Activated T-cell treated with anti-CD3 and anti-CD28 coated beads for 1 hour (primary cell): ENCODE measurements around the gene ANKH.

Source experiments
- DNase-seq: peaks from one replicate; pipeline ENCODE4 v3.0.0-alpha.2; 2020; ENCODE audit warnings: low read depth

The ANKH gene

DNA sequence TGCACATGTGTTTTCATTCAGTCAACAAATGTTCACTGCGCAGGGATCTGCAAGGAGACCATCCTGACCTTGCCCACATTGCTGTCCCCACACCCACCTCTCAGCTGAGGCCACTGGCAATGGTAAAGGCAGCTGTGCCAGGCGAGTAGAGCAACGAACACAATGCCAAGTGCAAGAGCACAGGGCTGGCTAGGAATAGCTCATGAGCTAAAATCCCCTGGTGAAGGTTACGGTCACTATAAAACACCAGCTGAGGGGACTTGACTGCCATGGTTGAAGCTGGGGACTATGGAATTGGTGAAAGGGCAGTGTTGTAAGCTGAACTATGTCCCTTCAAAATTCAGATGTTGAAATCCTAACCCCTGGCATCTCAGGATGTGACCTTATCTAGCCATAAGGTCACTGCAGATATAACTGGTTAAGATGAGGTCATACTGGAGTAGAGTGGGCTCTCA, 111.0 kb downstream of the ANKH start:
- DNase-seq, result no peak

DNA sequence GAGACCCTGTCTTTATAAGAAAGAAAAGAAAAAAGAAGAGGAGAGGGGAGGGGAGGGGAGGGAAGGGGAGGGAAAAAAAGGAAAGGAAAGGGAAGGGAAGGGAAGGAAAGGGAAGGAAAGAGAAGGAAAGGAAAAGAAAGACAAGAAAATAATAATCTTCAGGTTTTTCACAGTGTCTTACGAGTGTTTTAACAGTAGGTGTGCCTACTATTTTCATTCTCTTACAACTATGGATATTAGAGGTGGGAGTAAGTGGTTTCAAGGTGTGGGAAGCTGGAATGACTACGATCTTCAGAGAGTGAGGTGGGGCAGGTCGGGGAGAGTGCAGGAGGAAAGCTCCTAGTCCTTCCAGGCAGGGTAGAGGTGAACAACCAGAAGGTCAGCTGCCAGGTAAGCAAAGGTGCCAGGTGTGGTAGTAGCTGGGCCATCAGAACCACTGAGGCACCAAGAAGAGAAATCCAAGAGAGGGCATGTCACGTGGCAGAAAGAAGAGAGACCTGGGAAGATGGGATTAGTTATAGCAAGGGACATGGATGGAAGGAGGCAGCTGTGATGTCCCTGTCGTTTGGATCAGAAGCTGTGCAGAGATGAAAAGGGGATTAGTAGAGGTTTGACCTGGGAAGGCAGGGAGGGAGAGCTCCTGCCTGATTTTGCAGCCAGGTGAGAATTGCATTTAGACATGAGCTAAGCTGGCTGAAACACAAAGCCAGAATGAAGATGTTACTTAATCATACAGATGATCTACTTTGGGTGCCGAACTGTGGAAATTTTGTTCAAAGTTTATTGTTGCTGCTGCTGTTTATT, 111.6 kb downstream of the ANKH start:
- no peak for DNase-seq

DNA sequence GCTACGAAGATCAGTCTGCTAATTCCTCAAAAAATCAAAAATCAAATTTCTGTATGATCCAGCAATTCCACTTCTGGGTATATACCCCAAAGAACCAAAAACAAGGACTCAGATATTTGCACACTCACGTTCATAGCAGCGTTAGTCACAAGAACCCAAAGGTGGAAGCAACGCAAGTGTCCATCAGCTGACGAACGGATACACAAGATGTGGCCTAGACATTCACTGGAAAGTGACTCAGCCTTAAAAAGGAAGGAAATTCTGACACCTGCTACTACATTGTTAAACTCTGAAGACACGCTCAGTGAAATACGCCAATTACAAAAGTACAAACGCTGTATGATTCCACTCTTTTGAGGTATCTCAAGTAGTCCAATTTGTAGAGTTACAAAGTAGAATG, 113.7 kb downstream of the ANKH start:
- DNase-seq, result no peak

DNA sequence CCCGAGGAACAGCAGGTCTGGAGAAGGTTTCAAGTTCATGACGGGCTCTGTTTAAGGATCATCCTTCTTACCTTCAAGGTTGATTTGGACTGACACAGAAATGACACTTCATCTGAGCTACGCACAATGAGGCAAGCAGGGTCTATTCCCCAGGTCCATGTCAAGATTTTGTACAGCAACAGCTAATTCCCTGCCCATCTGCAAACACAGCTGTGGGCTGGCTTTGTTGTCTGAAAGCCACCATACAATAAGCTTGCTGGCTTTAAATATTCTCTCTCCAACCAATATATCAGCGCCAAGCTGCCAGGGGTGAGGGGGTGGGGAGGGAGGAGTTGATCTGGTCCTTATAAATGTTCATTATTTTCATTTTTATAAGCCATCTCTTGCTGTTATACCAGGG, 115.1 kb downstream of the ANKH start:
- no peak for DNase-seq

DNA sequence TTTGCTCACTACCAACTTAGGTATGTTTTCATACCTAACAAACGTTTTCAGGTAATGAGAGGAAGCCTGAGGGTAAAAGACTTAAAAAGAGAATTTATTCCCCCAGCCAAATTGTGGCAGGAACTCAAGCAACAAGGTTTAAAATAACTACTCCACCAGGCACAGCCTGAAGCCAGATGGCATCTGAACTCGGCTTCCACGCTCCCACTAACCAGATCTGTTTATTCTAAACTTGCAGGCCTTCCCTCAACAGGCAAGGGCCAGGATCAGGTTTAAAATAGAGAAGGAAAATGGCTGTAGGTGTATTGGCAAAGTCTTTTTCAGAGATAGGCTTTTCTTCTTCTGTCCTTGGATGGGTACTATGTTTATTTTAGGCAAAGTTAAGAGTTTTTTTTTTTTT, 117.6 kb downstream of the ANKH start:
- no peak for DNase-seq

DNA sequence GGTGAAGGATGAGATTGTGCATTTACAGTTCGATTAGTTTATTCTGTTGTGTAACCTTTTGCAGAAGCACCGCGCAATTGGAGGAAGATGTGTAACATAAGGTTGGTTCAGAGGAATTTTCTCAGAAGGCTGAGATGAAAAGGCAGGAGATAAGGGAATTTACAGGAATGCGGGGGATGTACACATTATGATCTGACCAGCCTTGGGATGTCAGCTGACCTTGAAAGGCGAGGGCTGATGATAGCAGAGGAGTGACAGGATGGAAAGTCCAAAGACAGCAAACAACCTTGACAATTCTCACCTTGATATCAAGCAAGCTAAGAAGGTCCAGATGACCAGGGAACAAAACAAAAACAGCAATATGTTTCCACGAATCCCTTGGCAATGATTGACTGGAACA, 118.3 kb downstream of the ANKH start:
- no peak for DNase-seq

DNA sequence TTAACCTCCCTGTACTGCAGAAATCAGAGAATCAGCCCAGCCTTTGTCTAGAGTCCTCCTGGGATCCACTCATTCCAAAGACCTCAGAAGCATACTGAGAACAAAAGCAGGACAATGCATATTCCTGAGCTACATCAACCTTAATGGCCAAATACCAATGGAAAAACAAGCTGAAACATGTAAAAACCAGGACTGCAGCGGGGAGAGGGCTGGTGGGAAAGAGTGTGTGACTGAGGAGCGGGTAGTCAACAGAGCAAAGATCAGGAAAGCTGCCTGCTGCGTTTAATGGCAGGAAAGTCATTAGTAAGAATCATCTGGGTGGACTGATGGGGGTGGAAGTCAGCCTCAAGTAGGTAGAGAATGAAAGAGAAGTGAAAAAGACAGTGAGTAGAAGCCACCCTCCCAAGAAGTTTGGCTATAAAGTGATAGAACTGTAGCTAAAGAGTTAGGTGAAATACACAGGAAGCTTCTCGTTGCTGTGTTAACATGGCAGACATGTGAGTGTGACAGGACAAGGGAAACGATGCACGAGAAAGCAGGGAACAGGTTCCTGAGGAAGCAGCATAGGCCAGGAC, 119.0 kb downstream of the ANKH start:
- no peak for DNase-seq

DNA sequence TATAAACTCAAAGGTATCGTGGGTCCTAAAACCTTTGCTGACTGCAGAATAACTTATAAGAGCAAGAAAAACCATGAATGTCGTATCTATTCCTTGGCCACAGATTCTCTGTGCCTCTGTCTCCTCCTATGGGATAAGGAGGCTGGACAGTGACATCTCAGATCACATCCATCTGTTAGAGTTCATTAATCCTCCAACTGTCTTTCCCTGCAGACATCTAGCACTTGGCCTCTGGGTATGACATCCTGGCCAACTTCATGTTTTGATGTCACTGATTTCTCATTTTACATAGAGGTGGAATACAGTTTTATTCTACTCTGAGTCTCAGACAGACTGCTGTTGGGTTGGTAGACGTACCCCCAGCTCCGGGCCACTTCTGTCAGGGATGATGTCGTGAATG, 120.9 kb downstream of the ANKH start:
- DNase-seq, result no peak

DNA sequence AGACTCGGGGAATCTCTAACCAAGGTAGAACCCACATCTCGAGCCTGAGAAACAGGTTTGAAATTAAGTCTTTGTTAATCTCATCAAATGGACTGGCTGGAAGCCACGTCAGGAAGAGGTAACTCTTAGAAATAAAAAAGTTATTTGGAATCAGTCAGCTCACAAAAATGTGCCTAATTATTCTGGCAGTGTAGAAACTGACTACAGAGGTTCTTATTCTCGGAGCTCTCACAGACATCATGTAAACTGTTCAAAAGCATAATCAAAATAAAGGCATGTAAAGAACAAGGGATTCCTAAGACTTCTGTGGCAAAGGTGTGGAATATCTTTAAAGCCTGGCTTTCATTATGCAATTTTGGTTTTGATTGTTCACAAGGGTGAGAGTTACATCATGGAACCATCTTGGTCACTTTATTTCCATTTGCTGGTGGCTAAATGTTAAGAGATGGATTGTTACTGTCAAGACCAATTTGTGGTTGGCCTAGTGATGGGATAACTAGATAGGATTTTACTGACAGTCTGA, 121.9 kb downstream of the ANKH start:
- no peak for DNase-seq

DNA sequence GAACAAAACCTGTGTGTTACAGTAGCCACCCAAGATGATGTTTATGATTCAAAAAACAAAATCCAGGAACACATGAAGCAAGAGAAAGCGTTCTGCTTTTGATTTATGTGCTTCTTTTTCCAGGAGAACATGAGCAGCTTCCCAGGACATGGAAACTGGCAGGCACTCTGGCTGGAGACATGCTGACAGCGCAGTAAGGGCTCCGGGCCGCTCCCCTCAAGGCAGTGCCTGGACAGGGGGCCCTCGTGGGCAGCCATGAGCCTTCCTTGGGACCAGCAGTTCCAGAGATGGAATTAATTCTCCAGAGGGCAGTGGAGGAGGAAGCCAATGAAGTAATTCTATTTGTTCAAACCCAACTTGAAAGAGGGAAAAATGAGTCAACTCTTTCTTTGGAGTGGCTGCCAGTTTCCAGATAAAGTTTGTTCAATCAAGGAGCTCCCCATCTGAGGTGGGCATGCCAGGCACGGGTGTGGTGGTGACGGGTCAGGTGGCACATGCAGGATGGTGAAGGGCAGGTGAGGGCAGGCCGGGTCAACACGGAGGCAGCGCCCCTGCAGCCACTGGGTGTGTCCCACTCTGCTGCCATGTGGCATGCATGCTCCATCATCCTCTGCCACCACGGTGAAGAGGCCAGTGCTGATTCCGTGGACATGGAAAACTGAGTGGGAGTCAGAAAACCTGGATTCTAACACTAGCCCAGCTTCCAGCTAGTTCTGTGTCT, 123.2 kb downstream of the ANKH start:
- DNase-seq, result no peak

DNA sequence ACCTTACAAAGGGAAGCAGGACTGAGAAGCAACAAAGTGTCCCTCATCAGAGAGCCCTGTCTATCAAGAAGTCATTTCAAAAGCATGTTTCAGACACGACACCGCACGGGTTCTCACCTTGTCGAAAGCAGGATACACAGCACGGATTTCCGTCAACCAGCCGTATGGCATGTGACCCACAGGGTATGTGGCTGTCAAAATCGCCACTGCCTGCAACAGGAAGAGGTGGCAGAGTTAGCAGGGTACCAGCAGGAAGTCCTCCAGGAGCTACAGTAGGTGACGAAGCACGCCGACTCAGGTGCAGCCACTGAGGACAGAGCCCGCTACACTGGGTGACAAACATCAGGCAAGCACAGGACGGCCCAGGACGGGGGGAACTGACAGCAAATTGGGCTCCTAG, 125.8 kb downstream of the ANKH start:
- DNase-seq, result no peak

DNA sequence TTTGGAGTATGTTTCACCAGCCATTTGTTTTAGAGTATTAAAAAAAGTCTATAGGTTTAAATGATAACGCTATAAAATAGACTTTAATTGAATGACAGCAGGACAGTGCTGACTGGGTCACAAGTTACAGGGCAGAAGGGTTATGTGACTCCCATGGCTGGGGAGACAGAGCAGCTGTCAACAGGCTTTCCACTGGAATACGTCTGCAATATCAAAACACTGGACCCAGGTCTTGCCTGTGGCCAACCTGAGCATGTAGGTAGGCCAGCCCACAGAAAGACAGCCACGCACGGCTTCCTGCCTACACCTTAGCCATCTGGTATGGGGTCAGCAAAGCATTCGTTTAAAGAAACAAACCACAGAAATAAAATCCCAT, 126.4 kb downstream of the ANKH start:
- DNase-seq, result no peak

DNA sequence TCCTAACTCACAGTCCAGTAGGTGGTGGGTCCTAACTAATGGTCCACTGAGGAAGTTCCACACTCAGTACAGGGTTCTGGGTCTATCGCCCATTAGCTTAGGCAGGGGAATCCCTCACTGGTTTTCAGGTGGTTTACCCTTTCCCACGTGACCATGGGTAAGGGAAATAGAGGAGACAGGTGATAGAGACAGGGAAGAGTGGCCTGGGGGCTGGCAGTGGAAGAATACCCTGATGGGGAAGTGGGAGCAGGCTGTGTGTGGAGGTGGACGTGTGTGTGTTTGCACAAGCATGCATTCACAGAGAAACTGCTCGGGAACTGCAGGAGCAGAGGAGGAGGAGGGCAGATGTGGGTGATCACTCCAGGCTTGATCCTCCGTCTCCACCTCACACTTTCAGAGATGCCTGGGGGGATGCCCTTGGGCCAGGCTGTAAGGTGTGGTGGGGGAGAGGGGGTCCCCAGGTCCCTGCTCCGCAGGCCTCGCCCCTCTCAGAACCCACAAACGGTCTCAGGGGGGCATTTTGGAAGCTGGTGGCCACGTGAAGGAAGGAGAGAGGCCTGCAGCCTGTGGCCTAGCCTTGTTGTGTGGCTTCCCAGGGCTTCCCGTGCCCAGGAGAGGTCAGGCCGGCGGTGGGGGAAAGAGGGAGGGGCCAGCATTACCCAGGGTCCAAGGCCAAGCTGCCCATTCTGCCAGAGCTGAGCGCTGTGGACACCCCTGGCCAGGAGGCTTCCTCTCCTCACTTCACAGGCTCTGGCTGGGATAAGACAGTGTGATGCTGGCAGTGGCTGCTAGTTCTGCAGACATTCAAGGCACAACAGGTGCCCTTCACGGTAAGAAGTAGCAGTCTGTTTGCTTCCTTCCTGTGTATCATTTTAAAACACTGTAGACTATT, 127.0 kb downstream of the ANKH start:
- DNase-seq, result no peak

DNA sequence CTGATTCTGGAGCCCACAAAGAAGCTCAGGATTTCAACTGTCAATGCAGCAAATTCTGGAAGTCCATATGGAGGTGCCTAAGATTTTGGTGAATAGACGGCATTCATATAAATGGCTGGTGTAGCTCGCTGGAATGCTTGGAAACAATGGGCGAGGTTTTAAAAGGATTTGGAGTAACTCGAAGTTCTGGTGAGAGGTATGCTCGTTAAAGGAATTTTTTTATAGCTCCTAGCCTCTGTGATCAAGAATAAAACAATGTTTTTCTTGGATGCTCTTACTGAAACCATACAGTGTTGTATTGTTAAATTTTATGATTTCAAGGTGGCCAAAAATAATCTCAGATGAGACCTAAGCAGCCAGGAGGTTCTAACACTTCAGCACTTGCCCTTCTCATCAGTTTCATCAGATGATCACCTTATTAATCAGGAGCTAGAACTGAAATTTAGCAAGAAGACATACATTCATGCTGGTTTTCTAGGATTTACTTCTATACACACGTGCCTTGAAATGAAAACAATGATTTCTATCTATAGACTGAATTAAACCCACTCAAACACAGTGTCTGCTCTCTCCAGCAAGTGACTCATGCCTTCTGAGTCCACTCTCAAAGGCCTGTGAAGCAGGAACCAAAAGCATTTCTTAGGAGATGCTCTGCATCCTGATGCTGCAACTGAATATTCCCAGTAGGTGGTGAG, 127.8 kb downstream of the ANKH start:
- DNase-seq, result no peak

DNA sequence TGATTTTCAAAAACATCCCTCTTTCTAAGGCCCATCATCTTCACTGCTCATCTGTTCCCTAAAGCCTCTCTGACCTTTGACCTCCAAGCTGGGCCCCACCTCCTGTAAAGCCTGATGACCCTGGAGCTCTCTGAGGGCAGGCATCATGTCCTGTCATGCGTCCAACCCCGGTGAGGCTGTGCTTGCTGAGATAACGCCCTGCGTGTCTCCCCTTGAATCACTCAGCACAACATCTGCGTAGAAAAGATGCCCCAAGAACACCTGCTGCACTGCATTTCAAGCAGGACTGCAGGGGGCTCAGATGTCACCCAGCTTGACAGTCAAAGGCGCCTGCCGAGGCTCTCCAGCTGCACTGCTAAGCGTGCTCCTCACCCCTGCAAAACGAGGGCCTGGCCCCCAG, 129.1 kb downstream of the ANKH start:
- DNase-seq, result no peak

DNA sequence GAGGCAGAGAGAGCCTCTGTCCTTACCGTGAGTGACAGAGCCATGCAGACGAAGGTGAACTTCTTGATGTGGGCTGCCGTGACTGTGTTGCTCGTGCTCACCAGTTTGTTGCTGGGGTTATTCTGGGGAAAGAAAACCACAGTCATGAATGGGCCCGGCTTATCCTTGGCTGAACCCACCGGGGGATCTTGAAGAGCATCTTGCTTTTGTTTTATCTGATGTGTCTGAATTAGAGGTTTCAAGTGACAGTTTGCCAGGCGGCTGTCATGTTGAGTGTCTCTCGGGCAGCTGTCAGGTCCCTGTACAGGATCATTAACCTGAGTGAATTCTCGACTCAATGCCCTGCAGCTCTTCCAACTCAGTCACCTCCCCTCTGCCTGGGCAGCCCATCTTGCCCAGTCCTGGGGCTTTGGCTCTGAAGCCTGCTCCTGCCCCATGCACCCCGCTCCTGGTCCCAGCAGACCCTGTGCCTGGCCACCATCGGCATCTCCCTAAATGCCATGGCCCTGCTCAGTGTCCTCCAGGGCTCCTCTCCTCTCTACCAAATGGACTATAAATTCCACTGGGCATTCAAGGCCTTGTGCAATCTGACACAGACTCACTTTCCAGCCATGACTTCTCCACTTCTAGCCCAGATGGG, 129.7 kb downstream of the ANKH start:
- no peak for DNase-seq

DNA sequence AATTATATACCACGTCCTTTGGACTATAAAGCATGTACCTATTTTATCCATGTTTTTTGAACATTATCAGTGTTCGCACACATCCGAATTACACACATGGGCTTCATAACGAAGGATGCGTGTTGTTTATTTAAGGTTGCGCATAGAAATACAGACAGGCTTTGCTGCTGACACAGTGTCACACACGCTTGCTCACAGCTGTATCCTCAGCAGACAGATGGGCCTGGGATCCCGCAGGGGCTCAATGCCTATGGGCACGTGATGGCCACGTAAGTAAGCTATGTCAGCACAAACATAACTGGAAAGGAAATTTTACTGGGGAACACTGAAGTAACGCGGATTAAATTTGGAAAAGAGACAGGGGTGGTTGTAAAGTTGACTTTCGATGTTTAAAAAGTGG, 130.4 kb downstream of the ANKH start:
- DNase-seq, result no peak

DNA sequence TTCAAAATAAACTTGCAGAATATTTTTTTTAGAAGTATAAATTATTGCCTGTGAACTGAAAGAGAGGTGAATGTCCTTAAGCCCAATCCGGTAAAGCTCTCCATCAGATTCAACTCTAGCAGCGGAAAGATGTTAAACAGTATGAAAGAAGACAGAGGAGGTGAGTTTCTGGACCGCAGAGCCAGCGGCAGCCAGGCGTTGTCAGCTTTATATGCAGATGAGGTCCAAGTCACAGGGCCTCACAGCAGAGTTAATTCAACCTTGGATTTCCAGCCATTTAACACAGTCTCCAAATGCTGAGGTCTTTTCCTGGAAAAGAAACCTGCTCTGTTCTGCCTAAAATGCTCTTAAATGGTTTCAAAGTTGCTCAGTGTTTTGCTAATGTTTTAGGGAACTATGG, 131.6 kb downstream of the ANKH start:
- DNase-seq, result no peak

DNA sequence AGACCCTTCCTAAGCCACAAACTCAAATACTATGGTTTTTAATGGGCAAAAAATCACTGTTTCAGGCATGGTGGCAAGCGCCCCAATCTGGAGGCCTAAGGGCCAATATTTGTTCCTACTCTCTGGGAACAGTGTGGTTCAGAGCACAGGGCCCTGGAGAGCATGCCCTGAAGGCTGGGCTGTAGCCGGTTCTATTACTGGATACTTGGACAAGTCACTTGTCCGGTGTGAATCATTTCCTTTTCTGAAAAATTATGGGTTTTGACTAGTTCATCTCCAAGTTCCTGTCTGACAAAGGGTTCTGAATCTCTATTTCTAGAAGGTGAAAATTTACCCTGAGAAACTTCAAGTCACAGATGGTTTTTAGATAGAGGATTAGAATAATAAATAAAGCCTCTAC, 132.0 kb downstream of the ANKH start:
- DNase-seq, result no peak

DNA sequence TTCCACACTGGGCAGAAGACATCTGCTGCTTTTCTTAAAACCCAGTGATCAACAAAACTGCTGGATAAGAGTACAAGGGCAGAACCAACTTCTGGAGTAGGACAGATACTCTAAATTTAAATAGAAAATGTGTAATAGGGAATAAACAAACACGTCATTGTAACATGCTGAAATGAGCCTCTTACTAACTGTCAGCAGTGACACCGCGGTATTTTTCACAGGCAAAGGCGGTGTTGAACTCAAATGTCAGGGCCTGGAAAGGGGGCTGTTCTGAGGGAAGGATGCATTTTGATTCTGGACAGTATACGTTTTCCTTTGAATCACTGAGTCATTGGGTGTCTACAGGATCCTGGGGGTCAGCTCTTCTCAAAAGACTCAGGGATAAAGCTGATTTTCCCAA, 133.5 kb downstream of the ANKH start:
- no peak for DNase-seq

DNA sequence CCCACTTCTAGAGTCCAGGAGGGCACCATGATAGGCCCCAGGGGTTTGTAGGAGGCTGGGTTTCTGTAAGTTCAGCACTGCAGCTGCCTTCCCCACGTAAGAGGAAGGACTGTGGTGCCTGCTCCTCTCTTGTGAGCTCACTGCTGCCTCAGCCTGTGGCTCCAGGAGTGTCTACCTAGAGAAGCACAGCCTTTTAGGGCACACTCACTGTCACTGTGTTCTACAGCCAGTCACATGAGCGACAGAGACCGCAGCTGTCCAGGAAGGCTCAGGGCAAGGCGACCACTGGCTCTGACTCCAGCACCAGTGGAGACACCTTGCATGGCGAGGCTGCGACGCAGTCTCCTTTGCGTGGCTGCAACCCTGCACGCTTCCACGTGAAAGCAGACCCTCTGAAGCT, 134.3 kb downstream of the ANKH start:
- DNase-seq, result no peak
